ENCODE measurements around the gene KLC4. TPM values are rescaled to one million over a fixed set of nuclear protein-coding genes. Genes with fewer than 3 reads are reported as not detected.
A peak's percentile ranks its signal among the peaks of the same experiment; 100 is the strongest.
"Not testable (repeated sequence)": the region's sequence is repeated elsewhere in the genome, so short reads cannot be mapped to it uniquely, and the experiment has no call there.

Gene KLC4
- total RNA-seq, 8 experiments from 2014 or later: 18.7 to 57.3 (median 32.7) TPM

- peak in 2 of 8 experiments; percentile 8 to 9 for ATAC-seq (replicated peaks in 6 of 8)
- in situ Hi-C loops (cut with MboI; ENCODE audit: low pct_unique_long_range_greater_than_20kb in 2 of 9, low sequenced_read_pairs in 9 of 9, unreplicated experiment in 9 of 9): no loop called here
- WGBS, 10 experiments: 60 to 95% (median 86%) methylated on average over 1 to 7 of the region's 9 CpGs; no CpG with 5 or more reads in 6 of the 10 experiments
These were observed 20.7 kb upstream of the KLC4 start for GRCh38 chr6:43038727-43039126.

GRCh38 chr6:43040542-43041257, 18.7 kb upstream of the KLC4 start:
- ATAC-seq (replicated peaks in 6 of 8): no peak

More at GRCh38 chr6:43038727-43039126, 20.7 kb upstream of the KLC4 start:
- no peaks in the 10 kb centered on the region for H3K4me1 ChIP-seq (replicated peaks in 1 of 2)
- no peak overlapping the region for H3K4me3 ChIP-seq
- H3K27ac ChIP-seq: no peak overlapping the region

DNA sequence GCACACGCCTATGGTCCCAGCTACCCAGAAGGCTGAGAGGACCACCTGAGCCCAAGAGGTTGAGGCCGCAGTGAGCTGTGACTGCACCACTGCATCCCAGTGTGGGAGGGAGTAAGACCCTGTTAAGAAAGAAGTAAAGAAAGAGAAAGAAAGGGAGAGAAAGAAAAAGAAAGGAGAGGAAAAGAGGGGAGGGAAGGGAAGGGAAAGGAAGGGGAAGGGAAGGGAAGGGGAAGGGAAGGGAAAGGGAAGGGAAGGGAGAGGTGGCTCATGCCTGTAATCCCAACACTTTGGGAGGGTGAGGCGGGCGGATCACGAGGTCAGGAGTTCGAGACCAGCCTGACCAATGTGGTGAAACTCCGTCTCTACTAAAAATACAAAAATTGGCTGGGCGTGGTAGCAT, 18.0 kb upstream of the KLC4 start:
- ATAC-seq (replicated peaks in 6 of 8); H3K27ac ChIP-seq; H3K4me1 ChIP-seq (replicated peaks in 1 of 2); H3K4me3 ChIP-seq; in situ Hi-C loops (cut with MboI; ENCODE audit: low pct_unique_long_range_greater_than_20kb in 2 of 9, low sequenced_read_pairs in 9 of 9, unreplicated experiment in 9 of 9): not testable (repeated sequence)
- 80 to 90% (median 86%) methylated on average over 1 to 2 of the region's 8 CpGs; no CpG with 5 or more reads in 5 of the 10 experiments for WGBS, 10 experiments

More at GRCh38 chr6:43040542-43041257, 18.7 kb upstream of the KLC4 start:
- Histone ChIP-seq H3K4me1 (replicated peaks in 1 of 2) (no peaks in the 10 kb centered on the region), H3K27ac (no peak overlapping the region), H3K4me3 (no peak overlapping the region)
- WGBS, 10 experiments: 92 to 100% (median 99%) methylated on average over 1 to 6 of the region's 18 CpGs; no CpG with 5 or more reads in 2 of the 10 experiments
- in situ Hi-C loops (cut with MboI; ENCODE audit: low pct_unique_long_range_greater_than_20kb in 2 of 9, low sequenced_read_pairs in 9 of 9, unreplicated experiment in 9 of 9): no loop called here

GRCh38 chr6:43043310-43043709, 16.1 kb upstream of the KLC4 start:
- in situ Hi-C loops (cut with MboI; ENCODE audit: low pct_unique_long_range_greater_than_20kb in 2 of 9, low sequenced_read_pairs in 9 of 9, unreplicated experiment in 9 of 9): no loop called here
- no peak overlapping the region for H3K27ac ChIP-seq
- no peaks in the 10 kb centered on the region for H3K4me1 ChIP-seq (replicated peaks in 1 of 2)
- ATAC-seq (replicated peaks in 6 of 8): peak in 1 of 8 experiments; percentile 20
- WGBS, 10 experiments: 80 to 85% methylated on average over 2 to 9 of the region's 9 CpGs; no CpG with 5 or more reads in 8 of the 10 experiments
- H3K4me3 ChIP-seq: no peak overlapping the region

- no peak overlapping the region for H3K4me3 ChIP-seq
- 60 to 100% (median 90%) methylated on average over 1 to 2 of the region's 11 CpGs; no CpG with 5 or more reads in 6 of the 10 experiments for WGBS, 10 experiments
- ATAC-seq (replicated peaks in 6 of 8): peak in 1 of 8 experiments; percentile 12
- in situ Hi-C loops (cut with MboI; ENCODE audit: low pct_unique_long_range_greater_than_20kb in 2 of 9, low sequenced_read_pairs in 9 of 9, unreplicated experiment in 9 of 9): no loop called here
- no peaks in the 10 kb centered on the region for H3K4me1 ChIP-seq (replicated peaks in 1 of 2)
- no peak overlapping the region for H3K27ac ChIP-seq
These were observed 14.0 kb upstream of the KLC4 start for GRCh38 chr6:43045371-43045930.

DNA sequence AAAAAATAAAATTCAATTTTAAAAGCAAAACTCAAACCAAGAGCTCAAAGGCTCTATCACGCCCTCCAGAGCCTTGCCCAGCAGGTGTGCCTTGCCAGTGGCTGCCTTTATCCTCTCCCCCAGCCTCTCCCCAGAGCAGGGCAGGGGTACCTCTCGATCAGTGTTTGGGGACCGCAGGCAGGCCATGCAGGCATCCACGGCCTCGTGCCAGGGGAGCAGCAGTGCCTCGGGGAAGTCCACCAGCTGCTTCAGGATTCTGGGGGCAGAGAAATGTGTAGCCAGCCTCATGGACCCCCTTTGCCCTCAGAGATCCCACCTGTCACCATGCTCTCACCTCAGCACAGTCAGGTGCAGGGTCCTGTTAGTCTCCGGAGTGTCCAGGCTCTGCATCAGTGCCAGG, 11.4 kb upstream of the KLC4 start:
- WGBS, 10 experiments: 88 to 100% (median 91%) methylated on average over 1 to 6 of the region's 7 CpGs; no CpG with 5 or more reads in 5 of the 10 experiments
- H3K27ac ChIP-seq: no peak overlapping the region
- H3K4me3 ChIP-seq: no peak overlapping the region
- in situ Hi-C loops (cut with MboI; ENCODE audit: low pct_unique_long_range_greater_than_20kb in 2 of 9, low sequenced_read_pairs in 9 of 9, unreplicated experiment in 9 of 9): no loop called here
- ATAC-seq (replicated peaks in 6 of 8): no peak
- peaks cover 10% of the 10 kb centered on the region in 2 donors for H3K4me1 ChIP-seq (replicated peaks in 1 of 2)

DNA sequence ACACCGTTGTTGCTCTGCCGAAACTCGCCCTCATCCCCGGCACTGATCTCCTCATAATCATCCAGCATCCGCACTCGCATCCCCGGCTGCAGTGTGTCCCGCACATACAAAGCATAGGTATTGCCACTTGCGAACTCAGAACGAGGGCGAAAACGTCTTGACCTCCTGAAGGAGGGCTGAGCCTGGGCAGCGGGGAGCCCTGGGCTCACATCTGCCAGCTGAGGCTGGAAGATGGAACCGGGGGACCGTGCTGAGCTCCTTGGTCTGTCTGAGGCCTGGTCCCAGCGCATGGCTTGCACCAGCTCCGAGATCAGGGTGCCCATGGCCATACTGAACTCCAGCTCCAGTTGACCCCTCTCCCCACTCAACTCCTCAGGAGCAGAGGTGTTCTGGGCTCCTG, 8.4 kb upstream of the KLC4 start:
- 80 to 95% (median 90%) methylated on average over 1 to 9 of the region's 17 CpGs; no CpG with 5 or more reads in 6 of the 10 experiments for WGBS, 10 experiments

DNA sequence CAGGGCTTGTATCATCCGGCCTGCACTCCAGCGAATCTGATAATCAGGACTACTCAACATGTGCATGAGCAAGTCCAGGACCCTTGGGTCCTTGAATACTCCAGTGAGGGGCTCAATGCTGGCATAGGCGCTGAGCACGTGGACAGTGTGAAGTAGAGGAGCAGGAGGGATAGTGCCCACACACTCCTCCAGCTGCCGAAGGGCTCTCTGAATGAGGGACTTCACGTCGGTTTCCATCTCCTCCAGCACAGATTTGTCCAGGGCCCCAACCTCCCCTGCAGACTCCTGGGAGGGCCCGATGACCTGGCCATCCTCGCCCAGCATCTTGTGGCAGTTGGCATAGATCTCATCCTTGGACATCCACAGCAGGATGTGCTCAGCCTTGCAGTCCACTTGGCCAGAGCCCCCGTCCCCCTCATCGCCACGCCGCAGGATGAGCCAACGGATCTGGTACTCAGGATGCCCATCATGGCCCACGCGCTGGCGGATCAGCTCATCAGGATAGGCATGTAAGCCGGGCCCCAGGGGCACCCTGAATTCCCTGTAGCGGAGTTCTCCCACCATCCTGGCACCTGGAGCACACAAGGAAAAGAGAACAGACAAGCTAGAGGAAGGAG, 7.1 kb upstream of the KLC4 start:
- no peak for ATAC-seq (replicated peaks in 6 of 8)
- Histone ChIP-seq H3K4me1 (replicated peaks in 1 of 2) (peaks cover 17 to 19% of the 10 kb centered on the region in 2 donors), H3K27ac (peak overlapping the region; percentile 82 to 95), H3K4me3 (peak overlapping the region in 2 of 5 donors; percentile 50 to 55)
- WGBS, 10 experiments: 83 to 98% (median 90%) methylated on average over 4 to 9 of the region's 19 CpGs; no CpG with 5 or more reads in 6 of the 10 experiments
- in situ Hi-C loops (cut with MboI; ENCODE audit: low pct_unique_long_range_greater_than_20kb in 2 of 9, low sequenced_read_pairs in 9 of 9, unreplicated experiment in 9 of 9): no loop called here

More for the DNA sequence above, 8.4 kb upstream of the KLC4 start:
- in situ Hi-C loops (cut with MboI; ENCODE audit: low pct_unique_long_range_greater_than_20kb in 2 of 9, low sequenced_read_pairs in 9 of 9, unreplicated experiment in 9 of 9): no loop called here
- no peak overlapping the region for H3K4me3 ChIP-seq
- H3K27ac ChIP-seq: no peak overlapping the region
- H3K4me1 ChIP-seq (replicated peaks in 1 of 2): peaks cover 17 to 19% of the 10 kb centered on the region in 2 donors
- no peak for ATAC-seq (replicated peaks in 6 of 8)

- Histone ChIP-seq H3K4me1 (replicated peaks in 1 of 2) (peaks cover 17 to 19% of the 10 kb centered on the region in 2 donors), H3K4me3 (peak overlapping the region; percentile 37 to 55 (median 43)), H3K27ac (peak overlapping the region; percentile 82 to 95)
- in situ Hi-C loops (cut with MboI; ENCODE audit: low pct_unique_long_range_greater_than_20kb in 2 of 9, low sequenced_read_pairs in 9 of 9, unreplicated experiment in 9 of 9): no loop called here
- 0 to 53% (median 19%) methylated on average over 1 to 8 of the region's 22 CpGs; no CpG with 5 or more reads in 4 of the 10 experiments for WGBS, 10 experiments
- ATAC-seq (replicated peaks in 6 of 8): peak in 7 of 8 experiments; percentile 34 to 49 (median 41)
These were observed 6.4 kb upstream of the KLC4 start for GRCh38 chr6:43052842-43053544.

DNA sequence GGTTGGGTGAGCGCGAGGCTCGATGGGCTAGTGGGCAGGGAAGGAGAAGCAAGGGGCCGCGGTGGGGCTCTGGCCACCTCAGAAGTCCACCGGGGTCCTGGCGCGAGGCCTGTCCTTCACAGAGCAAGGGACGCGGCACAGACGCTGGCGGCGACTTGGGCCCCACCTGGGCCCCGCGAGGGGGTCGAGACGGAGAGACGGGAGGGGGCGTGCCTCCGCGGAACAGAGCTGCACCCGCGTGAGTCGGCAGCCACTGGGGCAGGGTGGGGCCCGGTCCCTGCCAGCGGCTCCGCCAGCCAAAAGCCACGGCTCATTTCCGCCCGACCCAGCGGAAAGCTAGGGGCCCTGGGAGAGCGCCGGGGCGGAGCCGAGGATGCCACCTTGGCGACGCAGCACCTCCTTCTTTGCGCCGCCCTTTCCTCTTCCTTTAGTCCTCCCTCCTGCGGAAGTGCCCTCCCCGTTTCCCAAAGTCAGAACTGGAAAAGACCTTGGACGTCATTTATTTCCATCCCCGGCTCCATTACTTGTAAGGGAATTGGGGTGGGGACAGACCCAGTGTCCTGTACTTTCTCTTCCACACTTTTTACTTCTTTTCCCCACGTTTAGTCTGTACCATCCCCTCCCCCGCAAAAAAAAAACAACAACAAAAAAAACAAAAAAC, 5.8 kb upstream of the KLC4 start, which contains the start of gene CUL7:
TSS of gene CUL7 (minus strand) at position 307 of the 661 bp plus-strand sequence. CDS start 1,063 bp downstream, outside the sequence.
- WGBS, 10 experiments: 0 to 29% (median 9%) methylated on average over 1 to 25 of the region's 45 CpGs
- H3K4me3 ChIP-seq: peak within 1 kb of the TSS; percentile 37 to 55 (median 43)
- in situ Hi-C loops (cut with MboI; ENCODE audit: low pct_unique_long_range_greater_than_20kb in 2 of 9, low sequenced_read_pairs in 9 of 9, unreplicated experiment in 9 of 9): no loop called here
- H3K27ac ChIP-seq: peak within 1 kb of the TSS; percentile 82 to 95
- ATAC-seq (replicated peaks in 6 of 8): peak; percentile 90 to 98 (median 94)
- H3K4me1 ChIP-seq (replicated peaks in 1 of 2): peaks cover 22 to 24% of the 10 kb centered on the region in 2 donors

- ATAC-seq (replicated peaks in 6 of 8): no peak
- peak overlapping the region; percentile 82 to 95 for H3K27ac ChIP-seq
- H3K4me1 ChIP-seq (replicated peaks in 1 of 2): peaks cover 22 to 25% of the 10 kb centered on the region in 2 donors
- in situ Hi-C loops (cut with MboI; ENCODE audit: low pct_unique_long_range_greater_than_20kb in 2 of 9, low sequenced_read_pairs in 9 of 9, unreplicated experiment in 9 of 9): no loop called here
- H3K4me3 ChIP-seq: peak overlapping the region; percentile 37 to 55 (median 43)
- WGBS, 10 experiments: 46 to 100% (median 78%) methylated on average over 1 to 14 of the region's 17 CpGs
These were observed 5.1 kb upstream of the KLC4 start for GRCh38 chr6:43054206-43054943.
